ENCODE measurements around the gene GHRH.

GHRH gene

DNA sequence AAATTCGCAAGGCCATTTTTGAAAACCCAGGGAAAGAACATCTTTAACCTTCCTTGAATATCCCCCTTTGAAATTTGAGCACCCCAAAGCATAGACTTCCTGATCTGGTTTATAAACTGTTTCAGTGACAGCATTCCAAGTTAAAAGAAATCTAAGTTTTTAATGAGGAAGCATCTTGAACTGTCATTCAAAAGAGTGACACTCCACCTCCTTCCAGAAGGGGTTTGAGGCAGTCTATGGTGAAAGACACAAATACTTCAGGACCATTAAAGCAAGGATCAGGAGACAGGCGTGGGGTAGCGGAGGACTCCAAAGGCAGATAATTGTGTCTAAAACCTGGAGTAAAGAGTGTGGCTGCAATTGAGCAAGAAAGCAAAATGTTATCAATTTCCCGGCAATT, 691 bp downstream of the GHRH start:
- no peak for DNase-seq

DNA sequence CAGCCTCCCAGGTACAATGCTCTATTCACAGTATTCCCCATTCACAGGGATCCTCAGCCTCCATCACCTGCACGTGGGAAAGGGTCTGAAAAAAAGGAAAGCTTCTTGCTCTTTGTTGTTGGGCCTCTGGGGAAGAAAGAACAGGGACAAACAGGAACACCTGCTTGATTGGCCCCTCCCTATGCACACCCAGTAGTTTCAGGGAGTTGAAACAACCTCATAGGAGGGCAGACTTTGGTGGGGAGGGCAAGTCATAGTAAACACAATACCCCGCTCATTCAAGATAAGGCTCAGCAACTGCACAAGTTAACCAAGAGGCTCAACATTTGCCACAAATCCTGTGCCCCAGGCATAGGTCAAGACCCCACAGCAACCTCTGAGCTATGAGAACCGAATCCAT, 1.7 kb downstream of the GHRH start:
- no peak for DNase-seq

DNA sequence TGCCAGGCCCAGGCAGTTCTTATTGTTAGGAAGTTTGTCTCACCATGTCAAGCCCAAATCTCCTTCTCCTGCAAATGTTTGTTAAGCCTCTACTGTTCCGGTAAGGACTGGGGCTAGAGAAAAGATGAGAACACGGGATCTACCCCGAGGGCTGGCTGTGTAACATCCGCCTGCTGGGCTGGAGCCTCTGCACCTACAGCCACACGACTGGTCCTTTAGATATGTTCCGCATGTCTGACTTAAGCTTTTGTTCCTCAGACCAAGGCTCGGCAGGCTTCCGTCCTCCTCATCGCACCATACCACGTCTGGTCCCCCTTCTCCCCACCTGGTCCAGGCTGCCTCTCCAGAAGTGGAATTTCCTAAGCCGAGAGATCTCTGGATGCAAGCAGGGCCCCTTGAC, 2.6 kb downstream of the GHRH start:
- DNase-seq, result no peak

DNA sequence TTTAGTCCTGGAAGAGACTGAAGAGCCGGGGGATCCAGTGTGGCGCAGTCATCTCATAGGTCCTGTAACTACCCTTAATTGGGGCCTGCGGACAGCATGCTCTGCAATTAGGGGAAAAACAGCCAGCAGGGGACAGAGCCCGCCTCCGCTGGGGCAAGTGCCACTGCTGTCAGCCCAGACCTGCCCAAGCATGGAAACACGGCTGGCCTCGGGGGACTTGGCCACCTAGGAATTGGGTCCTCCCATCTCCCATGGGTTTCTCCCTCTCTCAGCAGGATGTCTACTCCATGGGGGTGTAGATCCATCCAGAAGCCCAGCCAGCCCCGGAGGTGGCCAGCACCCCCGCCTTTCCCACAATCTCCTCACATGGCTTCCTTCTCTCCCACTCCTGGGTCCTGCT, 3.6 kb downstream of the GHRH start:
- DNase-seq, result no peak

GRCh38 chr20:37257530-37257929, 4.1 kb downstream of the GHRH start:
- DNase-seq, result no peak

GRCh38 chr20:37256286-37256685, 5.3 kb downstream of the GHRH start:
- DNase-seq, result no peak

GRCh38 chr20:37254114-37254878, 7.3 kb downstream of the GHRH start:
- no peak for DNase-seq

- no peak for DNase-seq
Observed at GRCh38 chr20:37253087-37253486, 8.5 kb downstream of the GHRH start.

DNA sequence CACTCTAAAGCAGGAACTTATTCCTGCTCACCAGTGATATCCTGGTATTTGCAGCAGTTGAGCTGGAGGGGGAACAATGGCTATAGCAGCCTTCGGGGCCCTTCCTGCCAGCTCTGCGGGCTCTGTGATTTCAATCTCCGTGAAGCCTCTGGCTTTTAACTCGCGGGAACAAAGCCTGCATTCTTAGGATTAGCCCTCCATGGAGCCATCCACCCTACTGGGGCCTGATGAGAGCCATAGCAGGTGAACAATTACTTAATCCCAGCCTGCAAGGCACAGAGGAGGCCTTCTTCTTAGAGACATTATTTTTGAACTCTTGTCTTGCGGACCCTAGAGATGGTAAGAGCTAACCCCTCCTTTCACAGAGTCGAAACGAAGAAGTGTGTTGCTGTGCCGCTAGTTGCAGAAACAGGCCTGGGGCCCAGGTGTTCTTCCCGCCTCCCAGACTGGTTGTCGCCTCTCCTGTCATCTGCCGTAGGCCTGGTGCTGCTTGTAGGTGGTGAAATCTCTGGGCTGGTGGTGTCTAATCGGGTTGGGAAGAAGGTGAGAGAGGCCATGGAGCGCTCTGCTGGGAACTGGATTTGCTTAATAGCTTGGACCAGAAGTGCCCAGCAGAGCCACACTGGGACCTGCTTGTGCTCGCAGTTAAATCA, 9.7 kb downstream of the GHRH start:
- no peak for DNase-seq

- DNase-seq, result no peak
Observed at GRCh38 chr20:37249304-37249703, 12.3 kb downstream of the GHRH start.

- no peak for DNase-seq
Observed at GRCh38 chr20:37247547-37247946, 14.1 kb downstream of the GHRH start.

- no peak for DNase-seq
Observed at GRCh38 chr20:37246736-37247135, 14.9 kb downstream of the GHRH start.

- no peak for DNase-seq
Observed at GRCh38 chr20:37245216-37246150, 16.1 kb downstream of the GHRH start.

GRCh38 chr20:37244572-37244957, 17.0 kb downstream of the GHRH start:
- DNase-seq, result no peak

DNA sequence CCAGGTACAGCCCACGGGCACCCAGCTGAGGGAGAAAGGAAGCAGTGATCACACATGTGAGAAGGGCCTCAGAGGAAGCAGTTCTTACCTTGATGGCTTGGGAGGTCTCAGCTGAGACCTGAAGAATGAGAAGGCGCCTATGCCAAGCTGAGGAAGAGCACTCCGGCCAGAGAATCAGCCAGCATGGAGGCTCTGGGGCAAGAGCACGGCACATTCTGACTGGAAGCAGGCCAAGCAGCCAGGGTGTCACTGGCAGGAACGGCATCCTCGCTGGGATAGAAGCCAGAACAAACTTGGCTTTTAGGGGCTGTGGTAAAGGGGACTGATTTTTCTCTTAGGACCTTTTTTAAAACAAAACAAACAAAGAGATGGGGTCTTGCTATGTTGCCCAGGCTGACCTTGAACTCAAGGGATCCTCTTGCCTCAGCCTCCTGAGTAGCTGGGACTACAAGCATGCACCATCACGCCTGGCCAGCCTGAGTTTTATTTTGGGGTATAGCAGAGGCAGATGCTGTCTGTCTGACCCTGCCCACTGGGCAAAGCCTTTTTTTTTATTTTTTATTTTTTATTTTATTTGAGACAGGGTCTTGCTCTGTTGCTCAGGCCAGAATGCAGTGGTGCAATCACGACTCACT, 17.6 kb downstream of the GHRH start:
- no peak for DNase-seq

- DNase-seq, result no peak
Observed at GRCh38 chr20:37243076-37243936, 18.3 kb downstream of the GHRH start.

GRCh38 chr20:37242503-37242902, 19.1 kb downstream of the GHRH start:
- no peak for DNase-seq

DNA sequence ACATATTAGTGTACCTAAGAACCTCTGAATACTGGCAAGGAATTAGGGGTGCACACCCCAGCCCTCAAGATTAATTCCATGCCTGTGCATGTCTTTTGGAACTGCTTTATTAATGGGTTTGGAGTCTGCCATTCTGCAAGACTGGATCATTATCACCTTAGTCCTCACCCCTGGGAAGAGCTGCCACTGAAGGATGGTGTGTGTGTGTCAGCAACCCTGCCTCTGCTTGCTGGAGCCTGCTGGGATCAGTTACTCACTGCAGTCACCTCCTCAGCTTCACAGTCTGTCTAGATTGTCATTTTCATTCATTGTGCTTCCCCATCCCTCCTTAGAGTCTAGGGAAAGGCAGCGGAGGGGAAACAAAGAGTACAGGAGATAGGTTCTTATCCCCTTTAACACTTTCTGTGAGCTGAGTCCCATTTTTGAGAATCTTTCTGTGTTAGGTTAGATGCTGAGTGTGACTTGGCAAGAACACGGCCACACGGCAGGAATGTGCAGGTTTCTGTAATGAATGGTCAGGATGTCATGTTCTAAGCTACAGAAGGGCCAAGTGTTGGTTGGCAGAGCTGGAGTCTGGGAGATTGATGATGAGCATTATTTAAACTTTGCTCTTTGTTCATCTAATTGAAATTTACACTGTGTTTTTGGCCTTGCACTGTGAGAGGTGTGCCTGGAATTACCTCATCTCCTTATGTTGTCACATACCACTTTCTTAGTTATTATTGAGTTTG, 21.1 kb downstream of the GHRH start:
- no peak for DNase-seq

DNA sequence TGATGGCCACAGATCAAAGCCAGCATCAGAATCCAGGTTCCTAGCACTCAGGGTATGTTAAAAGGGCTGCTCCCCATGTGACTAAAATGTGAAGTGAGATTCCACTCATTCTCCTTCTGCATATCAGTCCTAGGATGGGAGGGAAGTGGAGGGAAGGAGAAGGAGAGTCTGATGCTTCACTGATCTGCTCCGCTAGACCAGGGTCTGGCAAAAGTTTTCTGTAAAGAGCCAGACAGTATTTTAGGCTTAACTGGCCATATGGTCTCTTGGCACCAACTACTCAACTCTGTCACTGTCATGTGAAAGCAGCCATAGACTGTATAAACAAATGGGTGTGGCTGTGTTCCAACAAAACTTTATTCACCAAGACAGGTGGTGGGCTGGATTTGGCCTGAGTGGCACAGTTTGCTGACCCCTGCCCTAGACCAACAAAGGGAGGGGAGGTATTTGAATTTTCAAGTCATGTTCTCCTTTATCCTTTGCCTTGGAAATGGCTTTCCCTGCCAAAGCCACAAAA, 22.6 kb downstream of the GHRH start:
- DNase-seq, result no peak

- DNase-seq, result no peak
Observed at GRCh38 chr20:37238426-37238825, 23.2 kb downstream of the GHRH start.

- DNase-seq, result no peak
Observed at GRCh38 chr20:37237656-37238055, 24.0 kb downstream of the GHRH start.

All from right forelimb (tissue), 1 donor.